Measurements from ENCODE around the gene ABCA8.

Gene ABCA8

DNA sequence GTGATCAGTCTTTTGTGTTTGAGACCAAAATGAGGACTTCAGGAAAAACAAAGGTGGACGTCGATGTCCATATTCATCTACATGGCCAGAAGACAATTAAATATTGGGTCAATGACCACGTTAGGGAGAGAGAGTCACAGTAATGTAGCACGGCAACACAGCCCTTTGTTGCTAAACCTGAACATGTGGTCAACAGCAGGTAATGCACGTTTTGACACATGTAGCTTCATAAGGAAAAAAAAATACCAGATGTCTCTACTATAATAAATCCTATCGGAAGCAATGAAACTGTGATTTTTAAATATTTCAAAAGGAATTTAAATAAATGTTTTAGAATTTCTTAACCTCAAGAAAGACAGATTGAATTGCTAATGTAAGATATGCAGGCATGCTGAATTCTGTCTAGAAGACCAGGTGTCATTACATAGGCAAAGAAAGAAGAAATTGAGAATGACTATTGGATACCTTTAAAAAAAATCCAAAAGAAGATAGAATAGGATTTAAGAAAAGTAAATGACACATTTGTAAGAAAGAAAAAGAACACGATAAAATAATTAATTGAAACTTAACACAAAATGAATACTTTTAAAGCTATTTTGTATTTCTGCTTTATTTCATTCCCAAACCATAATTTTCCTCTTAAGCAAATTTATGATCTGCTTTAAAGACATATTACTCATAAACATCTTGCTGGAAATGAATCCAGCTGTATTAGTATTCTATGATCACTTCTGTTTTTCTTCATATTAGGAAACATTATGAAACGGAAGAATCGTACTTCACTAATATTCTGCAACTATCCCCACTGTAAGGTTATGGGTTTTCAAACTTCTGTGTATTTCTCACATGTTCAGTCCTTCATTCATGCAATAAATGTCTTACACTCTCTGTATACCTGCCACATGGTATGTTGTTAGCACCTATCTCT, 30.1 kb downstream of the ABCA8 start:
- no peak overlapping the region for H3K4me3 Mint-ChIP-seq

DNA sequence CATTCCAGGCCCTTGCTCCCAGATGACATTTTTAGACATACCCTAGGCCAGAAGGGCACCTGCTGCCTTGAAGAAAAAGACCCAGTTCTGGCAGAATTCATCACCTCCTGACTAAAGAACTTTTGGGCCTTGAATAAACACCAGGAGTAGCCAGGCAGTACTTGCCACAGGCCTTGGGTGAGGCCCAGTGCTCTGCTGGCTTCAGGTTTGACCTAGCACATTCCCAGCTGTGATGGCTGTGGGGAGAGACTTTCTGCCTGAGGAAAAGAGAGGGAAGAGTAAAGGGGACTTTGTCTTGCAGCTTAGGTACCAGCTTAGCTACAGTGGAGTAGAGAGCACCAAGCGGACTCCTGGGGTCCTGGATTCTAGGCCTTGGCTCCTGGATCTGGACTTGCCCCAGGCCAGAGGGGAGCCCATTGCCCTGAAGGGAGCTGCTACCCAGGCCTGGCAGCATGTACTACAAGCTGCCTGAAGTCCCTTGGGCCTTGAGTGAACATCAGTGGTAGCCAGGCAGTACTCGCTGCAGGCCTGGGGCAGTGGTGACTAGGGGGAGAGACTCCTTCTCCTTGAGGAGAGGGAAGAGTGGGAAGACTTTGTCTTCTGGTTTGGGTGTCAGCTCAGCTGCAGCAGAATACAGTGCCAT, 44.3 kb downstream of the ABCA8 start:
- Mint-ChIP-seq H3K36me3 (no peaks in the 10 kb centered on the region), H3K9me3 (peaks cover 6% of the 10 kb centered on the region), H3K4me1 (peaks cover 7% of the 10 kb centered on the region), H3K27me3 (peaks cover 1% of the 10 kb centered on the region), H3K4me3 (no peak overlapping the region), H3K27ac (no peak overlapping the region)
- DNase-seq (ENCODE audit: low spot score in 2 of 2) (no peak), ATAC-seq (ENCODE audit: low read depth) (no peak)

More for the DNA sequence above, 30.1 kb downstream of the ABCA8 start:
- DNase-seq (ENCODE audit: low spot score in 2 of 2) (no peak), ATAC-seq (ENCODE audit: low read depth) (no peak)
- no peaks in the 10 kb centered on the region for H3K4me1 Mint-ChIP-seq
- no peaks in the 10 kb centered on the region for H3K27me3 Mint-ChIP-seq
- no peak overlapping the region for H3K27ac Mint-ChIP-seq
- H3K9me3 Mint-ChIP-seq = peaks cover under 1% of the 10 kb centered on the region
- H3K36me3 Mint-ChIP-seq = no peaks in the 10 kb centered on the region

DNA sequence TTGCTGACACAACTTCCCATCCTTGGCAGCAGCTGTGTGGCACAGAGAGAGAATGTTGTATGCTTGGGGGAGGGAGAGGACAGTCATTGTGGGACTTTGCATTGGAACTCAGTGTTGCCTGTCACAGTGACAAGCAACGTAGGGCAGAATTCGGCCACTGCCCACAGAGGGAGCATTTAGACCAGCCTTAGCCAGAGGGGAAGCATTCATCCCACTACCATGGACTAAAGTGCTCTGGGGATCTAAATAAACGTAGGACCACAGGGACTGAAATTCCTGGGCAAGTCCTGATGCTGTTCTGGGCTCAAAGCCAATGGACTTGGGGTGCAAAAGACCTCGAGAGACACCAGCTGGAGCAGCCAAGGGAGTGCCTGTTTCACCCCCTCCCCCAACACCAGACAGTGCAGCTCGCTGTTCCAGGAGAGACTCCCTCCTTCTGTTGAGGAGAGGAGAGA, 44.9 kb downstream of the ABCA8 start:
- H3K9me3 Mint-ChIP-seq = peaks cover 6% of the 10 kb centered on the region
- H3K27me3 Mint-ChIP-seq = peaks cover 1% of the 10 kb centered on the region
- DNase-seq (ENCODE audit: low spot score in 2 of 2) (no peak), ATAC-seq (ENCODE audit: low read depth) (no peak)
- no peak overlapping the region for H3K27ac Mint-ChIP-seq
- no peak overlapping the region for H3K4me3 Mint-ChIP-seq
- H3K4me1 Mint-ChIP-seq = peaks cover 7% of the 10 kb centered on the region
- H3K36me3 Mint-ChIP-seq = no peaks in the 10 kb centered on the region

DNA sequence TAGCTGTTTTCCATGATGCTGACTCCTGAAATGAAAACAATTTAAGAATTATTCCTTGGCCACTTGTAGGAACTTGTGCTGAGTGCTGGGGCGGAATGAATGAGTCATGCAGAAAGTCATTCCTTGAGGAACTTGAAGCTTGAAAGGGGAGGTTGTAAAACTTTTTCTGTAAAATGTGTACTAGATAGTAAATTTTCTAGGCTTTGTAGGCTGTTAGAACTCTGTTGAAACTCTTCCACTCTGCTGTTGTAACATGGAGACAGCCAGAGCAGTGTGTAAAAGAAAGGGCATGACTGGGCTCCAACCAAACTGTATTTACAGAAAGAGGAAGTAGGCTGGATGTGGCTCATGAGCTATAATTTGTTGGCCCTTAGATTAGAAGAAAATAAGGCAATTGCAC, 46.1 kb downstream of the ABCA8 start:
- Mint-ChIP-seq H3K27ac (no peak overlapping the region), H3K36me3 (no peaks in the 10 kb centered on the region), H3K4me3 (no peak overlapping the region), H3K27me3 (peaks cover 1% of the 10 kb centered on the region), H3K4me1 (peaks cover 7% of the 10 kb centered on the region), H3K9me3 (peaks cover 6% of the 10 kb centered on the region)
- DNase-seq (ENCODE audit: low spot score in 2 of 2) (no peak), ATAC-seq (ENCODE audit: low read depth) (peak; percentile 49)

DNA sequence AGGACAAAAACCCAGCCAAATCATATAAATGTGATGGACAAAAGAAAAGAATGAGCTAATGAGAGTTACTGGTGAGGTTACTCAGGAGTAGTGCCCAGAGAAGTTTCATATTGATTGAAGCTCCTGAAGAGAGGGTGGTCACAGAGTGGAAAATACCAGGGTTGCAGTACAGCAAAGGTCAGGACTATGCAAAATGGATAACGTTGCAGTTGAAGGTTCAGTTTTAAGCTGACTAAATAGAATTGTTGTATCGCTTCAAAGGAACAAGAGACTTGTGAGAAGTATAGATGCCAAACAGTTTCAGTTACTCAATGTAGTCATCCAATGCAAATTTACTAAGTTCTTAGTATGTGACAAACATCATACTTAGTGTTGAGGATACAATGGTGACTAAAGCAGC, 47.1 kb downstream of the ABCA8 start:
- Mint-ChIP-seq H3K27me3 (peaks cover under 1% of the 10 kb centered on the region), H3K36me3 (no peaks in the 10 kb centered on the region), H3K4me1 (peaks cover 7% of the 10 kb centered on the region), H3K4me3 (no peak overlapping the region), H3K9me3 (peaks cover 4% of the 10 kb centered on the region), H3K27ac (no peak overlapping the region)
- ATAC-seq (ENCODE audit: low read depth) (no peak), DNase-seq (ENCODE audit: low spot score in 2 of 2) (no peak)

DNA sequence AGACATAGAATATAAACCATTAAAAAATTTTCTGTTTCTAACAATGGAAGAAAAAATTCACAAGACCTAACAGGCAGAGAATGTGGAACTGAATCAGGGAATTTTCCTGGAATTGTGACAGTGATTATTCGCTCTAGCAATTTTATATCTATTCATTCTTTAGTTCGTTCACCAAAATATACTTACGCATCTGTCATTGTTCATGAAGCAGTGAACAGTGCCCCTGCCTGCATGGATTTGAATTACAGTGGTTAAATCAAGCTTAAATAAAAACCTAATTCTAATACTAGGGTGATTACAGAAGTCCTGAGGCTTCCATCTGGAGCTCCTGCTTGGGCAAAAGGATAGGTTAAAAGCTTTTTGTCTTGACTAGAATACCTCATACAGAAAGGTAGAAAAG, 48.6 kb downstream of the ABCA8 start:
- no peaks in the 10 kb centered on the region for H3K9me3 Mint-ChIP-seq
- no peak overlapping the region for H3K27ac Mint-ChIP-seq
- no peaks in the 10 kb centered on the region for H3K27me3 Mint-ChIP-seq
- H3K4me1 Mint-ChIP-seq = peaks cover 7% of the 10 kb centered on the region
- DNase-seq (ENCODE audit: low spot score in 2 of 2) (no peak), ATAC-seq (ENCODE audit: low read depth) (no peak)
- no peak overlapping the region for H3K4me3 Mint-ChIP-seq
- H3K36me3 Mint-ChIP-seq = no peaks in the 10 kb centered on the region

DNA sequence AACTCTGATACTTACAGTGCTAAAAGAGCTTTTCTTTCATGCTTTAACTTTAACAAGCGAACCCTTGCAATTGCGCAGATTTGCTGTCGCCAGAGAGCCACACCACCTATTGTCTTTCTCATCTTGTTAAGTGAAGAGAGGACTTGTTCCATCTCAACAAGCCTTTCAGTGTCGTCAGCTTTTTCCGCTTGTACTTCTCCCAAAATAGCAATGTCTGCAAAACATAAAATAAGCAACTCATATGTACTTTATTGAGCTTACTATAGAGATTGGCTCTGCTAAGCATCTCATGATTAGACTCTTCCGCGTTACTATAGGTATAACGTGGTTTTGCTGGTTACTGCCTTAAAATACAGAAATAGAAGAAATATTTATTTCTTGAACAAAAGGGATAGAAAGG, 51.9 kb downstream of the ABCA8 start:
- Mint-ChIP-seq H3K27ac (no peak overlapping the region), H3K9me3 (peaks cover 1% of the 10 kb centered on the region), H3K36me3 (no peaks in the 10 kb centered on the region), H3K4me3 (no peak overlapping the region), H3K4me1 (peaks cover 3% of the 10 kb centered on the region), H3K27me3 (no peaks in the 10 kb centered on the region)
- ATAC-seq (ENCODE audit: low read depth) (no peak), DNase-seq (ENCODE audit: low spot score in 2 of 2) (no peak)

DNA sequence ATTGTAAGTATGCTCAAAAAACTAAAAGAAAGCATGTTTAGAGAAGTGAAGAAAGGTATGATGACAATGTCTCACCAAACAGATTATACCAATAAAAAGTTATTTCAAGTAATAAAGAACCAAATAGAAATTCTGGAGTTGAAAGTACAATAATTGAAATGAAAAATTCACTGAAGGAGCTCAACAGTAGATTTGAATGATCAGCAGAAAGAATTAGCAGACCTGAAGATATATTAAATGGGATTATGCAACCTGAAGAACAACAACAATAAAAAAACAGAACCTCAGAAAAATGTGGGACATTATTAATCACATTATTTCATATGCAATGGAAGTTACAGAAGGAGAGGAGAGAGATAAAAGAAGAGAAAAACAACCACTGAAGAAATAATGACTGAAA, 57.6 kb downstream of the ABCA8 start:
- peaks cover 9% of the 10 kb centered on the region for H3K9me3 Mint-ChIP-seq
- DNase-seq (ENCODE audit: low spot score in 2 of 2) = no peak
- H3K36me3 Mint-ChIP-seq = peaks cover 7% of the 10 kb centered on the region
- peaks cover 5% of the 10 kb centered on the region for H3K27me3 Mint-ChIP-seq
- no peaks in the 10 kb centered on the region for H3K4me1 Mint-ChIP-seq
- no peak overlapping the region for H3K4me3 Mint-ChIP-seq
- no peak overlapping the region for H3K27ac Mint-ChIP-seq
- no peak for ATAC-seq (ENCODE audit: low read depth)

DNA sequence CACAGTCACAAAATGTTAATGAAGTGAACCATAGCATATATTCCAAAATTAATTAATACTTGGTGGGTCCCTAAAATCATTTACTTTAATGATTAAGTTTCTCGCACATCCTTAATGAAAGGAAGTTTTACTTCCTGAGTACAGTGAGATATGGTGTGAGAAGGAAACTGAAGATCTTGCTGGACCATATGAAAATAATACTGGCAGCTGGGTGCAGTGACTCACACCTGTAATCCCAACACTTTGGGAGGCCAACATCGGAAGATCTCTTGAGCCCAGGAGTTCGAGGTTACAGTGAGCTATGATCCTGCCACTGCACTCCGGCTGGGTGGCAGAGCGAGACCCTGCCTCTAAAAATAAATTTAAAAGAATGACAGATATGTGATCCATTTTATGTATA, 62.5 kb downstream of the ABCA8 start:
- peaks cover 5% of the 10 kb centered on the region for H3K27me3 Mint-ChIP-seq
- H3K4me3 Mint-ChIP-seq = no peak overlapping the region
- peaks cover 7% of the 10 kb centered on the region for H3K9me3 Mint-ChIP-seq
- H3K4me1 Mint-ChIP-seq = no peaks in the 10 kb centered on the region
- ATAC-seq (ENCODE audit: low read depth) (no peak), DNase-seq (ENCODE audit: low spot score in 2 of 2) (no peak)
- H3K27ac Mint-ChIP-seq = no peak overlapping the region
- peaks cover 6% of the 10 kb centered on the region for H3K36me3 Mint-ChIP-seq

DNA sequence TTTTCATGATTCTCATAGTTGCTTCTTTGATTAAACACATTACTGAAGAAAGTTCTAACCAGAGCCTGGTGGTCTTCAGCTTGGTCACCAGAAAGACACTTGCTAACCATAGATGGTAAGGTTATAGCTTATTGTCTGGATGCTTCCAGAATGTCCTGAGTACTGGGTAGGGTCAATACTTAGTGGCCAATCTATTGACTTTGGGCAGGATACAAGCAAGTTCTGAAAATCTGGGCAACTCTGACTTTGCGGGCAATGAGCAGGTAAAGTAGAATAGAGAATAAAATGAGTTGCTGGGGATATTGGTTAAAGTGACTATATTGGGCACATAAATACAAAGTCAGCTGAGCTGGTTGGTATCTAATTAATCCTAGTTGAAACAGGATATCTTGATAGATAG, 63.0 kb downstream of the ABCA8 start:
- no peak for ATAC-seq (ENCODE audit: low read depth)
- no peaks in the 10 kb centered on the region for H3K4me1 Mint-ChIP-seq
- peaks cover 5% of the 10 kb centered on the region for H3K27me3 Mint-ChIP-seq

DNA sequence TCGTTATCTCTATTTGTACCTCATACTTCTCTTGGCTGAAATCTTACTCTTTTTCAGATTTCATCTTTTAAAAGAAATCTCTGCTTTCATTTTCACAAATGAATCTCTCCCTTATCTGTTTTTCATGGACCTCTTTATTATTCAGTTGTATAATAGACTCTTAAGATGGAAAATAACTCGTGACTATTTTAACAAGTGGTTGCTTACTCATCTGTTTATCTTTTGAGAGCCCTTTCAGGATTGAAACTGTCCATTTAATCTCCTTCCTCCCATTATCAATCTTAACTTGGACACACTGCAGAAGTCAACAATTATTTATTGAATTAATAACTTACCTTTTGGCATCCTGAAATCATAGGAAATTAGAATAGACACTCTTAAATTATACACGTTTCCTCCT, 68.8 kb downstream of the ABCA8 start:
- Mint-ChIP-seq H3K36me3 (no peaks in the 10 kb centered on the region), H3K9me3 (no peaks in the 10 kb centered on the region), H3K4me3 (no peak overlapping the region), H3K27ac (no peak overlapping the region), H3K4me1 (no peaks in the 10 kb centered on the region), H3K27me3 (peaks cover 4% of the 10 kb centered on the region)
- ATAC-seq (ENCODE audit: low read depth) (no peak), DNase-seq (ENCODE audit: low spot score in 2 of 2) (no peak)

More for the DNA sequence above, 63.0 kb downstream of the ABCA8 start:
- Mint-ChIP-seq H3K27ac (no peak overlapping the region), H3K4me3 (no peak overlapping the region), H3K9me3 (peaks cover 5% of the 10 kb centered on the region), H3K36me3 (peaks cover 5% of the 10 kb centered on the region)
- no peak for DNase-seq (ENCODE audit: low spot score in 2 of 2)

DNA sequence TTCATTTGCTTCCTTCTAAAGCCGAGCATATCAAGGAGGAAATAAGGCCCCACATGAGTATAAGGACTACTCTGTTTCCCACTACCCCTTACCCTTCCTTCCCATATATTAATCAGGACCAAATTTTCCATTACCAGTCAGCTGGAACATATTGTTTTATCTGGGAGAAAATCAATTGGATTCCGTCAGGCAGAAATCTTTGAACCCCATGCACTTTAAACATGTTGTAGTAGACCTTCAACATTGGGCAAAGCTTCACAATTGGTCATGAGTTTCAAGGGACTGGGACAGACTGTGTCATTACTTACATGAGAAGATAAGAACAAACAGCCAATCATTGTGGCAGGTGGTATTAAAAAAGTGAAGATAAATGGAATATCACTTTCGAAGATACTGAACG, 70.3 kb downstream of the ABCA8 start:
- no peak for DNase-seq (ENCODE audit: low spot score in 2 of 2)
- no peak overlapping the region for H3K27ac Mint-ChIP-seq
- ATAC-seq (ENCODE audit: low read depth) = no peak
- H3K36me3 Mint-ChIP-seq = no peaks in the 10 kb centered on the region
- no peaks in the 10 kb centered on the region for H3K9me3 Mint-ChIP-seq
- H3K4me1 Mint-ChIP-seq = no peaks in the 10 kb centered on the region
- H3K4me3 Mint-ChIP-seq = no peak overlapping the region
- H3K27me3 Mint-ChIP-seq = peaks cover 4% of the 10 kb centered on the region

DNA sequence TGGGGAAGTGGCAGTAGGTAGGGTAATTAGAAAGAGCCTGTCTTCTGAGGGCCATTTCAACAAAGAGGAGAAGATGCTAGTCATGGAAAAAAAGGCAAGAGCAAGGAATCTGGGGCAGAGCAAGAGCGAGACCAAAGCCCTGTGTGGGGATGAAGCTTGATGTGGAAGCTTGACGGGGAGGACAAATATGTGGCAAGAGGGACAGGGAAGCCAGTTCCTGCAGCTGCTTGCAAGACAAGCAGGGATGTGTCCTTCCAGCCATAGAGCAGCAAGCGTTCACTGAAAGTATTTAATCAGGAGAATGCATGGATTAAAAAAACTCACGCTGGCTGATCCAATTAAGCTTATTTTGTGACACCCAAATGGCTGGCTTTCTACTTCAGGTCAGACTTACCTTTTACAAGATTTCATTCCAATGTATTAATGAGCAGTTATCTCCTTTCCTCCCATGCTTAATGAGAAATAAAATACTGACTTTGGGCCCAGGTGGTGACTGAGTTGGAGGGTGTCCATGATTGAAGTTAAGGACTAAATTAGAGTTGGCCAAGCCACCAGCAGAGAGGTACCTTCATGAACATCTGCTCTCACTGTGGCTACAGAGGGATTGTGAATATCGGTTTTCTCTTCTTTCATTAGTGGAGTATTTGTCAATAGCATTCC, 76.8 kb downstream of the ABCA8 start:
- Mint-ChIP-seq H3K4me1 (no peaks in the 10 kb centered on the region), H3K36me3 (peaks cover 2% of the 10 kb centered on the region), H3K27ac (no peak overlapping the region), H3K27me3 (peaks cover 9% of the 10 kb centered on the region), H3K9me3 (peaks cover 11% of the 10 kb centered on the region), H3K4me3 (no peak overlapping the region)
- DNase-seq (ENCODE audit: low spot score in 2 of 2) (no peak), ATAC-seq (ENCODE audit: low read depth) (no peak)

DNA sequence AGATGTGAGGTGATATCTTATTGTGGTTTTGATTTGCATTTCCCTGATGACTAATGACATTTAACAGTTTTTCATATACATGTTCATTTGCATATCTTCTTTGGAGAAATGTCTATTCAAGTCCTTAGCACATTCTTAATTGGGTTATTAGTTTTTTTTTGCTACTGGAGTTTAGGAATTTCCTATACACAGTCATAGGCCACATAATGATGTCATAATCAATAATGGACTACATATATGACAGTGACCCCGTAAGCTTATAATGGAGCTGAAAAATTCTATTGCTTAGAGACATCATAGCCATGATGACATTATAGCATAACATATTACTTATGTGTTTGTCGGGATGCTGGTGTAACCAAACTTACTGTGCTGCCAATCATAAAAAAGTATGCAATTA, 83.7 kb downstream of the ABCA8 start:
- no peak overlapping the region for H3K4me3 Mint-ChIP-seq
- ATAC-seq (ENCODE audit: low read depth) (no peak), DNase-seq (ENCODE audit: low spot score in 2 of 2) (no peak)
- H3K27me3 Mint-ChIP-seq = peaks cover 10% of the 10 kb centered on the region
- no peaks in the 10 kb centered on the region for H3K36me3 Mint-ChIP-seq
- no peaks in the 10 kb centered on the region for H3K4me1 Mint-ChIP-seq
- H3K9me3 Mint-ChIP-seq = peaks cover 6% of the 10 kb centered on the region
- no peak overlapping the region for H3K27ac Mint-ChIP-seq

Measured in memory B cell (primary cell).